ENCODE measurements around the gene GMPR2. TPM values are rescaled to one million over a fixed set of nuclear protein-coding genes. Genes with fewer than 3 reads are reported as not detected.

Gene GMPR2
- polyA plus RNA-seq, 3 donors, result 84.4 to 84.7 (median 84.5) TPM

DNA sequence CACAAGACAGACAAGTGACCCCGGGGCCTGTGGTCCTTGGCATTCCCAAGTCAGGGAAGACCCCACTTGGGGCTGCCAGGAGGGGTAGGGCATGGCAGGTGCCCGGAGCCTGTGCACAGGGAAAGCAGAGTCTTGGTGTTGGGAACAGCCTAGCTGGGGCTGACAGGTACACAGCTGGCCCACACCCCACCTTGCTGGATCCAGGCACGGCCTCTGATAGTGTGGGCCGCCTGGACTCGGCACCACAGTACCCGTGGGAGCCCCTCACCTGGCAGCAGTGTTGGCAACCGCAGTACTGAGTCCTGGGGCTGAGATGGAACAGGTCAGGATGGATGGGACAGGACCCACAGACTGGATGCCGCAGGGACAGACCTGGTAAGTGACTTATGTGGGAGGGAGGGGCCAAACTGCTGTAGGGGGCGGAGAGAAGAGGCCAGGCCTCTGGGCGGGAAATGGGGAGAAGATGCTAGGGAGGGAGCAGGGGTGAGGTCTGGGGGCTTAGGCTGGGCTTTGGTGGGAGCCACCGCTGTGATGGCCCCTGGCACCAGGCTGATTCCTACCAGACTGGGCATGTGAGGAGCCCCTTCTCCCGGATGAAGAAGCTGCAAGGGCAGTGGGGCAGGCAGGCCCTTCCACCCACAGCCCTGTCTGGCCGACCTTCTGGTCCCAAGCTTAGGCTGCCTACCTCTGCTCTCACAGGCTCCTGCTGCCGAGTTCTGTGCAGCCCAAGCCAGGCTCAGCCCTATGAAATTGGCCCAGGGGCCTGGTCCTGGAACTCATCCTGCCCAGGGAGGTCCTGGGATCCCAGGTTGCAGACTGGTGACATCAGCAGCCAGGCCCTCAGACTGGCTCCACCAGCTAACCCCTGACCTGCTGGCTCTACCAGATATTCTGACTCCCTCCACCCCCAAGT, 30.3 kb downstream of the GMPR2 start, which contains the start of gene TGM1:
TGM1 (minus strand) TSS at position 357 of the 913 bp plus-strand sequence. CDS start 825 bp downstream, outside the sequence.
- Histone ChIP-seq H3K9ac (ENCODE audit: insufficient read depth, low read length, poor library complexity, severe bottlenecking) (no peak within 1 kb of the TSS), H2AFZ (ENCODE audit: insufficient read depth, low read depth, low read length, poor library complexity, severe bottlenecking) (no peak within 1 kb of the TSS), H4K20me1 (ENCODE audit: insufficient read depth, low read length) (no peaks in the 10 kb centered on the region), H3K4me1 (ENCODE audit: control insufficient read depth in 1 of 2, insufficient read depth in 2 of 2, low read length in 2 of 2) (no peaks in the 10 kb centered on the region), H3K4me2 (replicated peaks; ENCODE audit: extremely low read depth, low read length, poor library complexity, severe bottlenecking) (no peak within 1 kb of the TSS), H3K79me2 (ENCODE audit: insufficient read depth, low read length) (no peaks in the 10 kb centered on the region), H3K9me3 (replicated peaks in 1 of 2; ENCODE audit: control insufficient read depth in 1 of 2, insufficient read depth in 1 of 2, low read length in 2 of 2) (no peaks in the 10 kb centered on the region), H3K36me3 (replicated peaks in 1 of 2; ENCODE audit: control insufficient read depth in 1 of 2, insufficient read depth in 2 of 2, low read length in 2 of 2) (peaks cover 55 to 94% of the 10 kb centered on the region in 2 donors), H3K27ac (ENCODE audit: low read depth in 1 of 2, low read length in 2 of 2) (no peak within 1 kb of the TSS), H3K27me3 (ENCODE audit: control insufficient read depth in 2 of 2, insufficient read depth in 2 of 2, low read length in 2 of 2) (no peaks in the 10 kb centered on the region), H3K4me3 (replicated peaks in 1 of 3; ENCODE audit: low read depth in 2 of 3, low read length in 3 of 3) (no peak within 1 kb of the TSS)
- H3K4me3 Mint-ChIP-seq, result no peak within 1 kb of the TSS
- TF ChIP-seq, protein P1, sequence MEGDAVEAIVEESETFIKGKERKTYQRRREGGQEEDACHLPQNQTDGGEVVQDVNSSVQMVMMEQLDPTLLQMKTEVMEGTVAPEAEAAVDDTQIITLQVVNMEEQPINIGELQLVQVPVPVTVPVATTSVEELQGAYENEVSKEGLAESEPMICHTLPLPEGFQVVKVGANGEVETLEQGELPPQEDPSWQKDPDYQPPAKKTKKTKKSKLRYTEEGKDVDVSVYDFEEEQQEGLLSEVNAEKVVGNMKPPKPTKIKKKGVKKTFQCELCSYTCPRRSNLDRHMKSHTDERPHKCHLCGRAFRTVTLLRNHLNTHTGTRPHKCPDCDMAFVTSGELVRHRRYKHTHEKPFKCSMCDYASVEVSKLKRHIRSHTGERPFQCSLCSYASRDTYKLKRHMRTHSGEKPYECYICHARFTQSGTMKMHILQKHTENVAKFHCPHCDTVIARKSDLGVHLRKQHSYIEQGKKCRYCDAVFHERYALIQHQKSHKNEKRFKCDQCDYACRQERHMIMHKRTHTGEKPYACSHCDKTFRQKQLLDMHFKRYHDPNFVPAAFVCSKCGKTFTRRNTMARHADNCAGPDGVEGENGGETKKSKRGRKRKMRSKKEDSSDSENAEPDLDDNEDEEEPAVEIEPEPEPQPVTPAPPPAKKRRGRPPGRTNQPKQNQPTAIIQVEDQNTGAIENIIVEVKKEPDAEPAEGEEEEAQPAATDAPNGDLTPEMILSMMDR (IDR thresholded peaks at IDR 0.05), result no peak
- no peaks in the 10 kb centered on the region for H3K9me3 Mint-ChIP-seq
- peak within 1 kb of the TSS in 3 of 7 donors; percentile 27 to 42 (median 31) for H3K27ac Mint-ChIP-seq
- H3K4me1 Mint-ChIP-seq, result peaks cover 5% of the 10 kb centered on the region
- peaks cover 0 to 3% (median 2%) of the 10 kb centered on the region in 3 donors for H3K27me3 Mint-ChIP-seq (ENCODE audit: low read depth in 3 of 3)
- DNase-seq, result no peak
- 97% methylated on average over 12 of the region's 14 CpGs for WGBS (ENCODE audit: insufficient coverage)
- intact Hi-C loops (cut with micrococcal nuclease), result no loop called here
- peaks cover 70 to 87% of the 10 kb centered on the region in 2 donors for H3K36me3 Mint-ChIP-seq

DNA sequence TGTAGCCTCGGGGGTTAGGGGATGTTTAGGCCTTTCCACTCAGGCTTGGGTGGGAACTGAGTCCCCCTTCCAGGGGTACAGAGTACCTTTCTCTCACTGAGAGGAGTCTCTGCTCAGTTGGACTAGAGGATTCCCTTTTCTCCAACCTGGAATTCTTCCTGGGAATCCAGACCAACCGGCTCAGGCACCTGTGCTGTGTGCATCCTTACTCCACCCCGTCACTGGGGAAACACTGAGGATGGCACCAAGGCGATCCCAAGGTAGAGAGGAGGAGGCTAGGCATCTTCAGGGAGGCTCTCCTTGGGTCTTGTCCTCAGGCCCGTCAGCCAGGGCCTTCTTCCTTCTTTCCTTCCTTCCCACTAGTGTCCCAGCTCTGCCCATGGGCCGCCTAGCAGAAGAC, 31.1 kb downstream of the GMPR2 start:
- Mint-ChIP-seq H3K4me3 (no peak overlapping the region), H3K27me3 (ENCODE audit: low read depth in 3 of 3) (peaks cover 0 to 3% (median 2%) of the 10 kb centered on the region in 3 donors), H3K27ac (peak overlapping the region in 2 of 7 donors; percentile 27 to 42), H3K4me1 (peaks cover 5% of the 10 kb centered on the region), H3K36me3 (peaks cover 70 to 89% of the 10 kb centered on the region in 2 donors), H3K9me3 (no peaks in the 10 kb centered on the region)
- Histone ChIP-seq H3K79me2 (ENCODE audit: insufficient read depth, low read length) (no peaks in the 10 kb centered on the region), H2AFZ (ENCODE audit: insufficient read depth, low read depth, low read length, poor library complexity, severe bottlenecking) (no peak overlapping the region), H3K4me3 (replicated peaks in 1 of 3; ENCODE audit: low read depth in 2 of 3, low read length in 3 of 3) (no peak overlapping the region), H3K36me3 (replicated peaks in 1 of 2; ENCODE audit: control insufficient read depth in 1 of 2, insufficient read depth in 2 of 2, low read length in 2 of 2) (peaks cover 62 to 94% of the 10 kb centered on the region in 2 donors), H3K9me3 (replicated peaks in 1 of 2; ENCODE audit: control insufficient read depth in 1 of 2, insufficient read depth in 1 of 2, low read length in 2 of 2) (no peaks in the 10 kb centered on the region), H3K27me3 (ENCODE audit: control insufficient read depth in 2 of 2, insufficient read depth in 2 of 2, low read length in 2 of 2) (no peaks in the 10 kb centered on the region), H3K27ac (ENCODE audit: low read depth in 1 of 2, low read length in 2 of 2) (no peak overlapping the region), H3K4me1 (ENCODE audit: control insufficient read depth in 1 of 2, insufficient read depth in 2 of 2, low read length in 2 of 2) (no peaks in the 10 kb centered on the region), H3K4me2 (replicated peaks; ENCODE audit: extremely low read depth, low read length, poor library complexity, severe bottlenecking) (no peak overlapping the region), H3K9ac (ENCODE audit: insufficient read depth, low read length, poor library complexity, severe bottlenecking) (no peak overlapping the region), H4K20me1 (ENCODE audit: insufficient read depth, low read length) (no peaks in the 10 kb centered on the region)
- DNase-seq, result no peak
- TF ChIP-seq, protein P1 (IDR thresholded peaks at IDR 0.05), result no peak
- WGBS (ENCODE audit: insufficient coverage), result 100% methylated on average over 3 of the region's 6 CpGs
- intact Hi-C loops (cut with micrococcal nuclease), result no loop called here

Data from CD14-positive monocyte (primary cell).